ENCODE results near the gene ZNF75A. TPM values are rescaled to one million over a fixed set of nuclear protein-coding genes. Genes with fewer than 3 reads are reported as not detected.
"Not testable (repeated sequence)": the region's sequence is repeated elsewhere in the genome, so short reads cannot be mapped to it uniquely, and the experiment has no call there.

ZNF75A gene
- 21.0 TPM for total RNA-seq

- peak; percentile 72 to 95 (median 95) for DNase-seq (ENCODE audit: low read depth in 2 of 3, low spot score in 2 of 3)
Measured at GRCh38 chr16:3305109-3306068, at the start of gene ZNF75A, which contains the start of gene TIGD7. Gene ZNF75A (plus strand): TSS chr16:3305497. CDS start chr16:3308429, 2,932 bp downstream. Gene TIGD7 (minus strand): TSS chr16:3305430. CDS start chr16:3300614, 4,816 bp downstream.

- DNase-seq (ENCODE audit: low read depth in 2 of 3, low spot score in 2 of 3) = no peak
Measured at GRCh38 chr16:3256146-3256865, 49.0 kb upstream of the ZNF75A start, which contains the start of gene MEFV. Gene MEFV (minus strand): TSS chr16:3256633. CDS start chr16:3256587, 46 bp downstream.

GRCh38 chr16:3256866-3257465 lies 48.3 kb upstream of the ZNF75A start:
- DNase-seq (ENCODE audit: low read depth in 2 of 3, low spot score in 2 of 3) = no peak

- no peak for DNase-seq (ENCODE audit: low read depth in 2 of 3, low spot score in 2 of 3)
Measured at GRCh38 chr16:3259836-3260235, 45.5 kb upstream of the ZNF75A start.

GRCh38 chr16:3262517-3262916 lies 42.8 kb upstream of the ZNF75A start:
- DNase-seq (ENCODE audit: low read depth in 2 of 3, low spot score in 2 of 3) = no peak

- DNase-seq (ENCODE audit: low read depth in 2 of 3, low spot score in 2 of 3) = peak; percentile 86 to 99 (median 97)
Measured at GRCh38 chr16:3264137-3265036, 40.9 kb upstream of the ZNF75A start.

GRCh38 chr16:3266873-3267537 lies 38.3 kb upstream of the ZNF75A start:
- DNase-seq (ENCODE audit: low read depth in 2 of 3, low spot score in 2 of 3) = peak in 1 of 3 donors; percentile 49

GRCh38 chr16:3268294-3268693 lies 37.0 kb upstream of the ZNF75A start:
- DNase-seq (ENCODE audit: low read depth in 2 of 3, low spot score in 2 of 3) = no peak

GRCh38 chr16:3270718-3271117 lies 34.6 kb upstream of the ZNF75A start:
- DNase-seq (ENCODE audit: low read depth in 2 of 3, low spot score in 2 of 3) = not testable (repeated sequence)

GRCh38 chr16:3271281-3271680 lies 34.0 kb upstream of the ZNF75A start:
- DNase-seq (ENCODE audit: low read depth in 2 of 3, low spot score in 2 of 3) = not testable (repeated sequence)

GRCh38 chr16:3274490-3274889 lies 30.8 kb upstream of the ZNF75A start:
- no peak for DNase-seq (ENCODE audit: low read depth in 2 of 3, low spot score in 2 of 3)

GRCh38 chr16:3274947-3275346 lies 30.4 kb upstream of the ZNF75A start:
- no peak for DNase-seq (ENCODE audit: low read depth in 2 of 3, low spot score in 2 of 3)

- DNase-seq (ENCODE audit: low read depth in 2 of 3, low spot score in 2 of 3) = no peak
Measured at GRCh38 chr16:3276679-3277078, 28.6 kb upstream of the ZNF75A start.

- DNase-seq (ENCODE audit: low read depth in 2 of 3, low spot score in 2 of 3) = no peak
Measured at GRCh38 chr16:3281222-3281820, 24.0 kb upstream of the ZNF75A start.

- DNase-seq (ENCODE audit: low read depth in 2 of 3, low spot score in 2 of 3) = peak in 2 of 3 donors; percentile 13 to 75
Measured at GRCh38 chr16:3282103-3282729, 23.1 kb upstream of the ZNF75A start.

- peak; percentile 81 to 99 (median 96) for DNase-seq (ENCODE audit: low read depth in 2 of 3, low spot score in 2 of 3)
Measured at GRCh38 chr16:3282730-3283542, 22.4 kb upstream of the ZNF75A start, which contains the start of gene ZNF263. Gene ZNF263 (plus strand): TSS chr16:3283491. CDS start chr16:3283819, 328 bp downstream.
